ENCODE measurements around the gene CFAP107. TPM values are rescaled to one million over a fixed set of nuclear protein-coding genes. Genes with fewer than 3 reads are reported as not detected.

Gene CFAP107
- total RNA-seq, 4 donors from 2014 or later = not detected

DNA sequence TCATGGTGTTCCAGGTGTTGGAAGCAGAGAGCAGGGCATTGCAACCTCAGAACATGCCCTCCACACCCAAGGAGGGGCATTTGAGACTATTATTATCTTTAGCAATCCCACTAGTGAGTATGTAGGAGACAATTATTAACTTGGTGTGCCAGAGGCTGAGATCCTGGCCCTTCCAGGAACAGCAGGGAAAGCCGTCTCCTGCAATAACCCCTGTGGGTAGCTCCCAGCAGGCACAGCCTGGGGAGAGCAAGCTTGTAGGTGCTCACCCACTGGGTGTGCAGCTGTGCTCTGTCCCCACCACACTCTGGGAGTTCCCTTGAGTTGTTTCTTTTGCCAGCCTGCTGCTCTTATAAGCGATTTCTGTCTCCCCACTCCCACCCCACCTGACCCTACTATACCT, 10.3 kb downstream of the CFAP107 start:
- no peak overlapping the region for H3K27ac ChIP-seq
- WGBS, 2 donors = 65 to 67% methylated on average over 2 of the region's 2 CpGs
- H3K36me3 ChIP-seq = no peaks in the 10 kb centered on the region
- TF ChIP-seq EP300 (IDR thresholded peaks at IDR 0.05) (no peak), POLR2A (IDR thresholded peaks at IDR 0.05) (no peak)
- TF ChIP-seq, protein P1, sequence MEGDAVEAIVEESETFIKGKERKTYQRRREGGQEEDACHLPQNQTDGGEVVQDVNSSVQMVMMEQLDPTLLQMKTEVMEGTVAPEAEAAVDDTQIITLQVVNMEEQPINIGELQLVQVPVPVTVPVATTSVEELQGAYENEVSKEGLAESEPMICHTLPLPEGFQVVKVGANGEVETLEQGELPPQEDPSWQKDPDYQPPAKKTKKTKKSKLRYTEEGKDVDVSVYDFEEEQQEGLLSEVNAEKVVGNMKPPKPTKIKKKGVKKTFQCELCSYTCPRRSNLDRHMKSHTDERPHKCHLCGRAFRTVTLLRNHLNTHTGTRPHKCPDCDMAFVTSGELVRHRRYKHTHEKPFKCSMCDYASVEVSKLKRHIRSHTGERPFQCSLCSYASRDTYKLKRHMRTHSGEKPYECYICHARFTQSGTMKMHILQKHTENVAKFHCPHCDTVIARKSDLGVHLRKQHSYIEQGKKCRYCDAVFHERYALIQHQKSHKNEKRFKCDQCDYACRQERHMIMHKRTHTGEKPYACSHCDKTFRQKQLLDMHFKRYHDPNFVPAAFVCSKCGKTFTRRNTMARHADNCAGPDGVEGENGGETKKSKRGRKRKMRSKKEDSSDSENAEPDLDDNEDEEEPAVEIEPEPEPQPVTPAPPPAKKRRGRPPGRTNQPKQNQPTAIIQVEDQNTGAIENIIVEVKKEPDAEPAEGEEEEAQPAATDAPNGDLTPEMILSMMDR (IDR thresholded peaks at IDR 0.05) = no peak
- no peaks in the 10 kb centered on the region for H3K9me3 ChIP-seq
- H3K27me3 ChIP-seq = no peaks in the 10 kb centered on the region
- no peak for DNase-seq (ENCODE audit: low spot score in 2 of 2)
- H3K4me3 ChIP-seq = no peak overlapping the region
- H3K4me1 ChIP-seq = no peaks in the 10 kb centered on the region

DNA sequence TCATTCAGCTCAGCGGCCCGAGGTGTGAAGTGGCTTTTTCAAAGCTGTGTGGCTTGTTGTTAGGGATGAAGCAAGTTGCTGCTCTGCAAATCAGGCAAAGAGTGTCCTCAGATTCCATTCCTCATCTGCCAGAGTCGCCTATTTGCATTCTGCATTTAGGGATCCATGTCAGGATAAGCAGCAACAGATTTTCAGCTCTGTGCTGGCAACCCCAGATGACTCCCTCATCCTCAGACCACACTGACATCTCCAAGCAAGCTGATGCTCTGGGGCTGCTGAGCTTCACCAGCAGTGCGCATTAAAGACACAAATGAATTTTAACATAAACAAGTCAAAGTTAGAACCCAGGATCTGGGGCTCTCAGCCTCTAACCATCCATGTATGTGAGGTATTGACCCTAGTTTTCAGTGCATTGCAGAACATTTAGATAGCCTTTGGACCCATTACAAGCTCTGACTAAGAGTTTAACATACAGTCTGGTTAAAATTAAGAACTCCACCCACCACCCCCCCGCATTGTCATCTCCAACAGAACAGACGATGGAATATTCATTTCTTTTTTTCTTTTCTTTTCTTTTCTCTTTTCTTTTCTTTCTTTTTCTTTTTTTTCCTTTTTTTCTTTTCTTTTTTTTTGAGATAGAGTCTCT, 10.9 kb downstream of the CFAP107 start:
- Histone ChIP-seq H3K4me3 (no peak overlapping the region), H3K4me1 (no peaks in the 10 kb centered on the region), H3K27me3 (no peaks in the 10 kb centered on the region), H3K36me3 (no peaks in the 10 kb centered on the region), H3K27ac (no peak overlapping the region), H3K9me3 (no peaks in the 10 kb centered on the region)
- 77 to 86% methylated on average over 6 of the region's 6 CpGs for WGBS, 2 donors
- TF ChIP-seq, protein P1 (IDR thresholded peaks at IDR 0.05) = no peak
- TF ChIP-seq EP300 (IDR thresholded peaks at IDR 0.05) (no peak), POLR2A (IDR thresholded peaks at IDR 0.05) (no peak)
- DNase-seq (ENCODE audit: low spot score in 2 of 2) = no peak

DNA sequence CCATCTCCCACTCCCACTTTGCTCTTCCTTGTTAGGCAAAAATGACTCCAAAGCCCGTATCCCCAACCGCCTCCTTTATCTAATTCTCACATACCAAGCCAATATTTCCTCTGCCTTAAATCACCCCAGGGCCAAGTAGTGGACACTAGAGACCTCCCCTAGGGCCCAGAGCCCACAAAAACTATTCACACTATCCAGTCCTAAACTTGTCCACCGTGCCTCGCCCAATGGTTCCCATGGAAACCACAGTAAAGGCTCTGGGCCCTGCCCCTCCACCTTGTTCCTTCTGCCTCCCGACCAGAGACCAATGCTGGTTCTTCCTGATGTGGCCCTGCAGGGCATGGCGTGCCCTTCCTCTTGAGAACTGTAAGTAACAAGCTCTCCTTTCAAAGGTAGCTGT, 11.8 kb downstream of the CFAP107 start:
- no peaks in the 10 kb centered on the region for H3K4me1 ChIP-seq
- WGBS, 2 donors = 72 to 76% methylated on average over 6 of the region's 6 CpGs
- H3K9me3 ChIP-seq = no peaks in the 10 kb centered on the region
- no peak for DNase-seq (ENCODE audit: low spot score in 2 of 2)
- H3K27ac ChIP-seq = no peak overlapping the region
- TF ChIP-seq POLR2A (IDR thresholded peaks at IDR 0.05) = no peak
- TF ChIP-seq, protein P1 (IDR thresholded peaks at IDR 0.05) = no peak
- H3K4me3 ChIP-seq = no peak overlapping the region
- no peaks in the 10 kb centered on the region for H3K27me3 ChIP-seq
- no peaks in the 10 kb centered on the region for H3K36me3 ChIP-seq

DNA sequence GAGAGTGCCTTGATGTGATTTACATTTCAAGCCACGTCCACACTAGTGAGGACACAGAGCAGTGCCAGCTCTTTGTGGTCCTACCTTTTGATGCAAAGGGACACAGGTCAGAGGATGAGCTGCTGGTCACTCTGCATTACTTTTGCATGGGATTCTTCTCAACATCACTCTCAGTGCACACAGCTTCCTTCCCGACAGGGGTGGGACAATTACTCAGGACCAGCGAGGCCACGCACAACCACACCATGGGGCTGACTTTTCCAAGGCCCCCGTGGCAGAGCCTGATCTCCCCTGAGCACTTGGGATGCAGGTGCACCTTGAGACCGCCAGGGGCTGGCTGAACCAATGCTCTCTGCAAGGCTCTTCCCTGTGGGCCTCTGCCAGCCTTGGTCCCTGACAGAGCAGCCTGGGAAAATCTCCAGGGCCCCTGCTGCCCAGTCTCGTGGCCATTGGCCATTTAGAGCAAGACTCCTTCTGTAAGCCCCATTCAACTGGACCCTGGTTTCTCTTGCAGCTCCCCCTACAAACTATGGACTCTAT, 14.3 kb downstream of the CFAP107 start:
- TF ChIP-seq, protein P1 (IDR thresholded peaks at IDR 0.05) = no peak
- TF ChIP-seq EP300 (IDR thresholded peaks at IDR 0.05) = no peak
- TF ChIP-seq POLR2A (IDR thresholded peaks at IDR 0.05) = no peak
- Histone ChIP-seq H3K4me1 (no peaks in the 10 kb centered on the region), H3K27ac (no peak overlapping the region), H3K9me3 (no peaks in the 10 kb centered on the region), H3K4me3 (no peak overlapping the region), H3K27me3 (no peaks in the 10 kb centered on the region), H3K36me3 (no peaks in the 10 kb centered on the region)
- WGBS, 2 donors = 74 to 75% methylated on average over 5 to 7 of the region's 7 CpGs
- no peak for DNase-seq (ENCODE audit: low spot score in 2 of 2)

DNA sequence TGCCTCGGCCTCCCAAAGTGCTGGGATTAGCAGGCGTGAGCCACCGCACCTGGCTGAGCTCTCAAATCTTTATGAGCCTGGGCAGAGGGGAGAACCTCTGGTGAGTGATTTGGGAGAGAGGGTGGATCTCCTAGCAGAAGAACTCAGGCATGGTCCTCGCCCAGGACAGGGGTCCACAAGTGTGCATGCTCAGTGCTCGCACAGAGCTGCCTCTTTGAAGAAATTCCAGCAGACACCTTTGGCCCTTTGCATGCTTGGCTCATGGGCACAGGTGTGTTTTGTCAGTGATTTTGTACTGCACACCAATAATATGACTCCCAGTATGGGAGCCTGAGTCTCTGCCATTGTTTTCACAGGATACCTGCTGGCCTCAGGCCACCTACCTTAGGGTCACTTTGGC, 15.8 kb downstream of the CFAP107 start:
- Histone ChIP-seq H3K9me3 (no peaks in the 10 kb centered on the region), H3K4me3 (no peak overlapping the region), H3K4me1 (no peaks in the 10 kb centered on the region), H3K36me3 (no peaks in the 10 kb centered on the region), H3K27me3 (no peaks in the 10 kb centered on the region), H3K27ac (no peak overlapping the region)
- WGBS, 2 donors = 76 to 91% methylated on average over 5 of the region's 5 CpGs
- DNase-seq (ENCODE audit: low spot score in 2 of 2) = no peak
- TF ChIP-seq POLR2A (IDR thresholded peaks at IDR 0.05) (no peak), EP300 (IDR thresholded peaks at IDR 0.05) (no peak)
- TF ChIP-seq, protein P1 (IDR thresholded peaks at IDR 0.05) = no peak

Measured in tibial nerve (tissue), 4 donors.